Superior temporal gyrus (tissue), 1 donor: Measurements from ENCODE around the gene GPR15.
"Not testable (repeated sequence)": the region's sequence is repeated elsewhere in the genome, so short reads cannot be mapped to it uniquely, and the experiment has no call there.

Source experiments
- DNase-seq: peaks from one replicate; pipeline ENCODE4 v3.0.0-alpha.2; 2016; ENCODE audit errors: extremely low spot score

Gene GPR15

GRCh38 chr3:98558100-98558827 lies 26.5 kb downstream of the GPR15 start:
- DNase-seq, result peak; percentile 44

- not testable (repeated sequence) for DNase-seq
These were observed 28.0 kb downstream of the GPR15 start for GRCh38 chr3:98559769-98560168.

GRCh38 chr3:98560911-98561310 lies 29.1 kb downstream of the GPR15 start:
- no peak for DNase-seq

GRCh38 chr3:98561727-98562521 lies 30.1 kb downstream of the GPR15 start:
- DNase-seq, result no peak

- no peak for DNase-seq
These were observed 32.0 kb downstream of the GPR15 start for GRCh38 chr3:98563661-98564281.

GRCh38 chr3:98564282-98565005 lies 32.7 kb downstream of the GPR15 start:
- no peak for DNase-seq

GRCh38 chr3:98565237-98565643 lies 33.5 kb downstream of the GPR15 start:
- DNase-seq, result no peak

GRCh38 chr3:98565843-98566242 lies 34.1 kb downstream of the GPR15 start:
- no peak for DNase-seq

GRCh38 chr3:98567666-98568270 lies 36.0 kb downstream of the GPR15 start:
- DNase-seq, result no peak

- no peak for DNase-seq
These were observed 36.6 kb downstream of the GPR15 start for GRCh38 chr3:98568402-98568801.

GRCh38 chr3:98573181-98573728 lies 41.5 kb downstream of the GPR15 start:
- peak; percentile 72 for DNase-seq

GRCh38 chr3:98574132-98574531 lies 42.4 kb downstream of the GPR15 start:
- DNase-seq, result no peak

- no peak for DNase-seq
These were observed 45.6 kb downstream of the GPR15 start for GRCh38 chr3:98577178-98577895.

- DNase-seq, result peak; percentile 41
These were observed 48.9 kb downstream of the GPR15 start for GRCh38 chr3:98580401-98581386.

GRCh38 chr3:98581474-98581873 lies 49.7 kb downstream of the GPR15 start:
- peak; percentile 81 for DNase-seq

GRCh38 chr3:98582042-98582441 lies 50.3 kb downstream of the GPR15 start:
- DNase-seq, result peak; percentile 59

GRCh38 chr3:98583766-98584165 lies 52.0 kb downstream of the GPR15 start:
- DNase-seq, result no peak
